Measurements from ENCODE around the gene CACFD1. TPM values are rescaled to one million over a fixed set of nuclear protein-coding genes. Genes with fewer than 3 reads are reported as not detected.

Gene CACFD1
- total and polyA plus RNA-seq, 2 donors (not counting 1 experiment from before 2014, with no cell fraction given), result 27.4 to 31.1 TPM

GRCh38 chr9:133506653-133507038 is 46.9 kb downstream of the CACFD1 start:
- no peak overlapping the region for H3K4me2 ChIP-seq (replicated peaks; ENCODE audit: low read depth, low read length, poor library complexity, severe bottlenecking)
- ChIA-PET CTCF (no interaction called here), POLR2A (no interaction called here)
- Mint-ChIP-seq H3K4me1 (no peaks in the 10 kb centered on the region), H3K27me3 (peaks cover 15% of the 10 kb centered on the region), H3K9me3 (ENCODE audit: insufficient read depth) (peaks cover 4% of the 10 kb centered on the region), H3K27ac (no peak overlapping the region), H3K4me3 (no peak overlapping the region)
- H3K4me1 ChIP-seq (ENCODE audit: control insufficient read depth in 2 of 2, insufficient read depth in 2 of 2, low read length in 2 of 2), result peaks cover 0 to 4% of the 10 kb centered on the region in 2 donors
- ATAC-seq (ENCODE audit: low read depth) (no peak), DNase-seq (no peak)
- H3K9me3 ChIP-seq (ENCODE audit: control extremely low read depth in 1 of 3, control insufficient read depth in 2 of 3, insufficient read depth in 1 of 3, low read length in 2 of 3), result peaks cover 3 to 8% (median 5%) of the 10 kb centered on the region in 3 donors
- peaks cover 0 to 13% (median 1%) of the 10 kb centered on the region in 4 experiments for H3K27me3 ChIP-seq (replicated peaks in 1 of 4; ENCODE audit: control extremely low read depth in 1 of 4, control insufficient read depth in 3 of 4, insufficient read depth in 4 of 4, low read length in 3 of 4)
- H3K79me2 ChIP-seq (ENCODE audit: control insufficient read depth, insufficient read depth, low read length), result no peaks in the 10 kb centered on the region
- WGBS (ENCODE audit: insufficient coverage), result 86% methylated on average over 13 of the region's 18 CpGs
- no peak overlapping the region for H2AFZ ChIP-seq (ENCODE audit: insufficient read depth, low read depth, low read length, poor library complexity, severe bottlenecking)
- no peaks in the 10 kb centered on the region for H3K36me3 ChIP-seq (replicated peaks in 1 of 2; ENCODE audit: control extremely low read depth in 1 of 2, control insufficient read depth in 1 of 2, extremely low read depth in 1 of 2, insufficient read depth in 2 of 2, low read length in 1 of 2)
- no peak overlapping the region for H3K4me3 ChIP-seq (ENCODE audit: control extremely low read depth in 1 of 5, extremely low read depth in 1 of 5, insufficient read depth in 1 of 5, low read depth in 2 of 5, low read length in 4 of 5)
- no peak overlapping the region for H3K27ac ChIP-seq (ENCODE audit: low read length in 2 of 2)
- intact Hi-C loops (cut with micrococcal nuclease), result no loop called here
- H3K9ac ChIP-seq (ENCODE audit: low read length), result no peak overlapping the region
- no peaks in the 10 kb centered on the region for H4K20me1 ChIP-seq (ENCODE audit: control insufficient read depth, insufficient read depth, low read length, poor library complexity, severe bottlenecking)
- TF ChIP-seq EZH2 (IDR thresholded peaks at IDR 0.05; ENCODE audit: borderline replicate concordance, insufficient read depth, low read depth, low read length, poor library complexity, severe bottlenecking), result no peak
- TF ChIP-seq, protein P1, sequence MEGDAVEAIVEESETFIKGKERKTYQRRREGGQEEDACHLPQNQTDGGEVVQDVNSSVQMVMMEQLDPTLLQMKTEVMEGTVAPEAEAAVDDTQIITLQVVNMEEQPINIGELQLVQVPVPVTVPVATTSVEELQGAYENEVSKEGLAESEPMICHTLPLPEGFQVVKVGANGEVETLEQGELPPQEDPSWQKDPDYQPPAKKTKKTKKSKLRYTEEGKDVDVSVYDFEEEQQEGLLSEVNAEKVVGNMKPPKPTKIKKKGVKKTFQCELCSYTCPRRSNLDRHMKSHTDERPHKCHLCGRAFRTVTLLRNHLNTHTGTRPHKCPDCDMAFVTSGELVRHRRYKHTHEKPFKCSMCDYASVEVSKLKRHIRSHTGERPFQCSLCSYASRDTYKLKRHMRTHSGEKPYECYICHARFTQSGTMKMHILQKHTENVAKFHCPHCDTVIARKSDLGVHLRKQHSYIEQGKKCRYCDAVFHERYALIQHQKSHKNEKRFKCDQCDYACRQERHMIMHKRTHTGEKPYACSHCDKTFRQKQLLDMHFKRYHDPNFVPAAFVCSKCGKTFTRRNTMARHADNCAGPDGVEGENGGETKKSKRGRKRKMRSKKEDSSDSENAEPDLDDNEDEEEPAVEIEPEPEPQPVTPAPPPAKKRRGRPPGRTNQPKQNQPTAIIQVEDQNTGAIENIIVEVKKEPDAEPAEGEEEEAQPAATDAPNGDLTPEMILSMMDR (IDR thresholded peaks at IDR 0.05), result no peak

GRCh38 chr9:133507246-133507965 is 47.6 kb downstream of the CACFD1 start:
- peaks cover 2% of the 10 kb centered on the region for H3K9me3 Mint-ChIP-seq (ENCODE audit: insufficient read depth)
- Histone ChIP-seq H3K9ac (ENCODE audit: low read length) (no peak overlapping the region), H3K4me1 (ENCODE audit: control insufficient read depth in 2 of 2, insufficient read depth in 2 of 2, low read length in 2 of 2) (peaks cover 0 to 4% of the 10 kb centered on the region in 2 donors), H3K9me3 (ENCODE audit: control extremely low read depth in 1 of 3, control insufficient read depth in 2 of 3, insufficient read depth in 1 of 3, low read length in 2 of 3) (peaks cover 0 to 6% (median 2%) of the 10 kb centered on the region in 3 donors), H3K4me3 (ENCODE audit: control extremely low read depth in 1 of 5, extremely low read depth in 1 of 5, insufficient read depth in 1 of 5, low read depth in 2 of 5, low read length in 4 of 5) (no peak overlapping the region), H3K36me3 (replicated peaks in 1 of 2; ENCODE audit: control extremely low read depth in 1 of 2, control insufficient read depth in 1 of 2, extremely low read depth in 1 of 2, insufficient read depth in 2 of 2, low read length in 1 of 2) (no peaks in the 10 kb centered on the region), H4K20me1 (ENCODE audit: control insufficient read depth, insufficient read depth, low read length, poor library complexity, severe bottlenecking) (no peaks in the 10 kb centered on the region), H2AFZ (ENCODE audit: insufficient read depth, low read depth, low read length, poor library complexity, severe bottlenecking) (no peak overlapping the region), H3K27ac (ENCODE audit: low read length in 2 of 2) (no peak overlapping the region), H3K27me3 (replicated peaks in 1 of 4; ENCODE audit: control extremely low read depth in 1 of 4, control insufficient read depth in 3 of 4, insufficient read depth in 4 of 4, low read length in 3 of 4) (peaks cover 0 to 13% (median 1%) of the 10 kb centered on the region in 4 experiments), H3K4me2 (replicated peaks; ENCODE audit: low read depth, low read length, poor library complexity, severe bottlenecking) (no peak overlapping the region), H3K79me2 (ENCODE audit: control insufficient read depth, insufficient read depth, low read length) (no peaks in the 10 kb centered on the region)
- TF ChIP-seq, protein P1 (IDR thresholded peaks at IDR 0.05), result no peak
- no peak for TF ChIP-seq EZH2 (IDR thresholded peaks at IDR 0.05; ENCODE audit: borderline replicate concordance, insufficient read depth, low read depth, low read length, poor library complexity, severe bottlenecking)
- no peaks in the 10 kb centered on the region for H3K4me1 Mint-ChIP-seq
- CTCF ChIA-PET, result no interaction called here
- no peak overlapping the region for H3K27ac Mint-ChIP-seq
- H3K27me3 Mint-ChIP-seq, result peaks cover 15% of the 10 kb centered on the region
- intact Hi-C loops (cut with micrococcal nuclease), result no loop called here
- no peak overlapping the region for H3K4me3 Mint-ChIP-seq
- DNase-seq (no peak), ATAC-seq (ENCODE audit: low read depth) (no peak)
- 93% methylated on average over 21 of the region's 24 CpGs for WGBS (ENCODE audit: insufficient coverage)
- POLR2A ChIA-PET, result no interaction called here
